Stomach (tissue), 4 donors: ENCODE data around the gene TPRG1L.

Experiments used
- CTCF ChIP-seq, 7 experiments: fragments of 450-650 bp in 4 of 7; fragments of 200-600 bp in 3 of 7; sonication (generic) in 3 of 7; IDR thresholded peaks; one replicate each; pipeline ENCODE4 v1.5.1; 2016 to 2019; ENCODE audit warnings: antibody characterized with exemption in 7 of 7, control low read depth in 2 of 7, mild to moderate bottlenecking in 1 of 7
- EP300 ChIP-seq: sonication (generic); formaldehyde crosslinking; IDR thresholded peaks from one replicate; pipeline ENCODE4 v1.6.1; 2017; ENCODE audit warnings: antibody characterized with exemption
- POLR2A ChIP-seq, 4 donors: fragments of 450-650 bp; IDR thresholded peaks; one replicate each; pipeline ENCODE4 v1.6.1; 2016; ENCODE audit warnings: antibody characterized with exemption in 4 of 4, control low read depth in 2 of 4, mild to moderate bottlenecking in 1 of 4, moderate library complexity in 1 of 4
- POLR2AphosphoS5 ChIP-seq, 3 donors: sonication (generic); formaldehyde crosslinking; IDR thresholded peaks; one replicate each; pipeline ENCODE4 v1.6.1; 2016; ENCODE audit warnings: antibody characterized with exemption in 3 of 3

GRCh38 chr1:3609769-3610526 lies 14.9 kb upstream of the TPRG1L start:
- no peak for TF ChIP-seq CTCF (IDR thresholded peaks at IDR 0.05)
- no peak for TF ChIP-seq EP300
- no peak for TF ChIP-seq POLR2A (IDR thresholded peaks at IDR 0.05)
- no peak for TF ChIP-seq POLR2AphosphoS5 (IDR thresholded peaks at IDR 0.05)
